ENCODE data around the gene SPRED1. TPM values are rescaled to one million over a fixed set of nuclear protein-coding genes. Genes with fewer than 3 reads are reported as not detected.

SPRED1 gene
- total RNA-seq (100 to 1,000 TPM in 1 of 5 donors, 10 to 100 TPM in 2, 1 to 10 TPM in 2; 2.2 to 112 (median 15.4) TPM), polyA plus RNA-seq (10 to 100 TPM in 1 of 3 donors, 1 to 10 TPM in 2; 3.1 to 13.7 (median 8.4) TPM)
- long read RNA-seq, donor 1, full-length matches to known transcripts: 1 of 1 reads
- long read RNA-seq, donor 1, partial matches to known transcripts: 0 of 1 reads
- long read RNA-seq, donor 1, other reads (novel, unspliced or antisense): 0 of 1 reads
- long read RNA-seq, donor 2, full-length matches to known transcripts: 9 of 15 reads
- long read RNA-seq, donor 2, partial matches to known transcripts: 6 of 15 reads
- long read RNA-seq, donor 2, other reads (novel, unspliced or antisense): 0 of 15 reads
- long read RNA-seq, donor 3, full-length matches to known transcripts: 7 of 7 reads
- long read RNA-seq, donor 3, partial matches to known transcripts: 0 of 7 reads
- long read RNA-seq, donor 3, other reads (novel, unspliced or antisense): 0 of 7 reads
- long read RNA-seq, donor 4: 0 reads
- long read RNA-seq, donor 5, full-length matches to known transcripts: 7 of 19 reads
- long read RNA-seq, donor 5, partial matches to known transcripts: 12 of 19 reads
- long read RNA-seq, donor 5, other reads (novel, unspliced or antisense): 0 of 19 reads
- long read RNA-seq, donor 6, full-length matches to known transcripts: 16 of 29 reads
- long read RNA-seq, donor 6, partial matches to known transcripts: 13 of 29 reads
- long read RNA-seq, donor 6, other reads (novel, unspliced or antisense): 0 of 29 reads
- long read RNA-seq, donor 7, full-length matches to known transcripts: 7 of 7 reads
- long read RNA-seq, donor 7, partial matches to known transcripts: 0 of 7 reads
- long read RNA-seq, donor 7, other reads (novel, unspliced or antisense): 0 of 7 reads
- long read RNA-seq, donor 8, full-length matches to known transcripts: 4 of 4 reads
- long read RNA-seq, donor 8, partial matches to known transcripts: 0 of 4 reads
- long read RNA-seq, donor 8, other reads (novel, unspliced or antisense): 0 of 4 reads
- long read RNA-seq, donor 9, full-length matches to known transcripts: 1 of 1 reads
- long read RNA-seq, donor 9, partial matches to known transcripts: 0 of 1 reads
- long read RNA-seq, donor 9, other reads (novel, unspliced or antisense): 0 of 1 reads
- long read RNA-seq, donor 10, full-length matches to known transcripts: 2 of 2 reads
- long read RNA-seq, donor 10, partial matches to known transcripts: 0 of 2 reads
- long read RNA-seq, donor 10, other reads (novel, unspliced or antisense): 0 of 2 reads

- intact Hi-C loops (cut with DNase I; ENCODE audit: low total_unique reads): loop anchor here (10.0 kb wide), 1 partner anchor 92 kb away; no protein-coding TSS in a partner anchor
Measured at GRCh38 chr15:38252481-38253350, at the start of gene SPRED1. Gene SPRED1, plus strand, starts transcription at chr15:38252836. Its CDS starts 350 bp downstream, at chr15:38253186.

GRCh38 chr15:38205526-38206272, 46.9 kb upstream of the SPRED1 start:
- peak overlapping the region in 1 of 5 donors; percentile 31 for H3K27ac ChIP-seq
- H3K4me3 ChIP-seq: no peak overlapping the region
- no peaks in the 10 kb centered on the region for H3K27me3 ChIP-seq
- intact Hi-C loops (cut with DNase I; ENCODE audit: low total_unique reads): no loop called here
- DNase-seq: peak in 1 of 2 donors; percentile 49
- no peak for TF ChIP-seq EP300 (IDR thresholded peaks at IDR 0.05)
- TF ChIP-seq POLR2AphosphoS5 (IDR thresholded peaks at IDR 0.05): no peak
- TF ChIP-seq CTCF (IDR thresholded peaks at IDR 0.05): no peak
- TF ChIP-seq POLR2A (IDR thresholded peaks at IDR 0.05): no peak
- no peaks in the 10 kb centered on the region for H3K9me3 ChIP-seq
- WGBS, 5 donors: 23 to 51% (median 42%) methylated on average over 3 of the region's 3 CpGs
- no peaks in the 10 kb centered on the region for H3K36me3 ChIP-seq
- H3K4me1 ChIP-seq: peaks cover 0 to 23% (median 14%) of the 10 kb centered on the region in 4 donors

More at GRCh38 chr15:38252481-38253350, at the start of gene SPRED1:
- H3K9me3 ChIP-seq: no peaks in the 10 kb centered on the region
- DNase-seq: peak; percentile 63 to 91
- WGBS, 5 donors: 0 to 2% (median 1%) methylated on average over 47 to 75 of the region's 75 CpGs
- peaks cover 15 to 49% (median 37%) of the 10 kb centered on the region in 4 donors for H3K4me1 ChIP-seq
- H3K27ac ChIP-seq: peak within 1 kb of the TSS; percentile 96 to 100 (median 99)
- TF ChIP-seq EP300 (IDR thresholded peaks at IDR 0.05) (no peak), POLR2AphosphoS5 (IDR thresholded peaks at IDR 0.05) (peak in 1 of 3 donors; percentile 7)
- peaks cover 0 to 10% (median 0%) of the 10 kb centered on the region in 3 donors for H3K27me3 ChIP-seq
- peak within 1 kb of the TSS; percentile 59 to 94 (median 91) for H3K4me3 ChIP-seq
- H3K36me3 ChIP-seq: no peaks in the 10 kb centered on the region

- no peaks in the 10 kb centered on the region for H3K27me3 ChIP-seq
- 82 to 97% (median 94%) methylated on average over 2 of the region's 2 CpGs for WGBS, 5 donors
- TF ChIP-seq EP300 (IDR thresholded peaks at IDR 0.05) (no peak), CTCF (IDR thresholded peaks at IDR 0.05) (no peak), POLR2A (IDR thresholded peaks at IDR 0.05) (no peak), POLR2AphosphoS5 (IDR thresholded peaks at IDR 0.05) (no peak)
- no peak for DNase-seq
- intact Hi-C loops (cut with DNase I; ENCODE audit: low total_unique reads): no loop called here
- H3K4me1 ChIP-seq: peaks cover 0 to 23% (median 15%) of the 10 kb centered on the region in 4 donors
- H3K27ac ChIP-seq: no peak overlapping the region
- H3K9me3 ChIP-seq: no peaks in the 10 kb centered on the region
- no peaks in the 10 kb centered on the region for H3K36me3 ChIP-seq
- no peak overlapping the region for H3K4me3 ChIP-seq
Measured at GRCh38 chr15:38207621-38208020, 45.0 kb upstream of the SPRED1 start.
